Motor neuron (in vitro differentiated cells): ENCODE data around the gene HCLS1. TPM values are rescaled to one million over a fixed set of nuclear protein-coding genes. Genes with fewer than 3 reads are reported as not detected.
"Not testable (repeated sequence)": the region's sequence is repeated elsewhere in the genome, so short reads cannot be mapped to it uniquely, and the experiment has no call there.

Experiments used
- ATAC-seq, 8 experiments: fragments of 200-7000 bp; cut with Tn5 transposase; replicated peaks in 6 of 8; 2 replicates each; pipeline ENCODE4 v1.8.0; 2021; ENCODE audit warnings: mild to moderate bottlenecking in 8 of 8, moderate library complexity in 8 of 8
- H3K27ac ChIP-seq, 2 donors: fragments of 250-450 bp; sonication (Bioruptor Pico); 2 replicates each; pipeline ENCODE4 v1.9.0; 2021; ENCODE audit warnings: antibody characterized with exemption in 2 of 2, mild to moderate bottlenecking in 2 of 2, moderate library complexity in 1 of 2
- H3K4me1 ChIP-seq, 2 donors: fragments of 250-450 bp; sonication (Bioruptor Pico); replicated peaks in 1 of 2; 2 replicates each; pipeline ENCODE4 v1.6.1; 2021; ENCODE audit warnings: antibody characterized with exemption in 2 of 2, mild to moderate bottlenecking in 2 of 2, moderate library complexity in 1 of 2
- H3K4me3 ChIP-seq, 5 donors: fragments of 250-450 bp; sonication (Bioruptor Pico); 2 replicates each; pipeline ENCODE4 v1.9.0; 2021; ENCODE audit warnings: antibody characterized with exemption in 5 of 5, mild to moderate bottlenecking in 5 of 5, moderate library complexity in 4 of 5
- WGBS, 10 experiments: fragments of 450-650 bp; shearing (Covaris generic); methylation state at CpG; one replicate each; pipeline ENCODE4 v1.0.0; 2022; 5-methylcytosine and 5-hydroxymethylcytosine counted together
- in situ Hi-C, 9 experiments: fragments of 400-800 bp; cut with MboI; loops; one replicate each; pipeline ENCODE4 v1.15.0; 2021; ENCODE audit warnings: low sequenced_read_pairs in 9 of 9, low pct_unique_long_range_greater_than_20kb in 2 of 9; ENCODE audit not compliant: unreplicated experiment in 9 of 9
- total RNA-seq, 8 experiments: library from RNA; unstranded; fragments of 300-600 nt; gene quantifications; 2 replicates each; pipeline versions ENCODE4 v1.2.3 to v1.2.4, GENCODE V29; 2022

HCLS1 gene
- total RNA-seq, 8 experiments from 2014 or later = 0.16 to 44.9 (median 1.1) TPM

GRCh38 chr3:121604759-121605158 lies 55.9 kb downstream of the HCLS1 start:
- in situ Hi-C loops = no loop called here
- Histone ChIP-seq H3K4me1 (peaks cover 8 to 9% of the 10 kb centered on the region in 2 donors), H3K4me3 (no peak overlapping the region), H3K27ac (no peak overlapping the region)
- 24 to 100% (median 75%) methylated on average over 1 to 2 of the region's 2 CpGs; no CpG with 5 or more reads in 5 of the 10 experiments for WGBS, 10 experiments
- ATAC-seq = no peak

- in situ Hi-C loops = no loop called here
- Histone ChIP-seq H3K4me1 (peaks cover 8 to 9% of the 10 kb centered on the region in 2 donors), H3K27ac (no peak overlapping the region), H3K4me3 (no peak overlapping the region)
- peak in 7 of 8 experiments; percentile 51 to 74 (median 71) for ATAC-seq
- WGBS, 10 experiments = 0 to 80% (median 30%) methylated on average over 1 to 4 of the region's 4 CpGs; no CpG with 5 or more reads in 2 of the 10 experiments
Observed at GRCh38 chr3:121601212-121601812, 59.4 kb downstream of the HCLS1 start.

- H3K4me3 ChIP-seq, H3K27ac ChIP-seq, in situ Hi-C loops, ATAC-seq, H3K4me1 ChIP-seq: not testable (repeated sequence)
- 0 to 100% (median 100%) methylated on average over 1 to 2 of the region's 2 CpGs; no CpG with 5 or more reads in 5 of the 10 experiments for WGBS, 10 experiments
Observed at GRCh38 chr3:121599900-121600299, 60.8 kb downstream of the HCLS1 start.

- Histone ChIP-seq H3K27ac (no peak overlapping the region), H3K4me1 (peaks cover 10% of the 10 kb centered on the region in 2 donors), H3K4me3 (no peak overlapping the region)
- no peak for ATAC-seq
- WGBS, 10 experiments = 14 to 100% (median 78%) methylated on average over 1 to 2 of the region's 2 CpGs; no CpG with 5 or more reads in 5 of the 10 experiments
- in situ Hi-C loops = no loop called here
Observed at GRCh38 chr3:121598564-121598963, 62.1 kb downstream of the HCLS1 start.

- no peak for ATAC-seq
Observed at GRCh38 chr3:121595765-121596406, 64.8 kb downstream of the HCLS1 start.

DNA sequence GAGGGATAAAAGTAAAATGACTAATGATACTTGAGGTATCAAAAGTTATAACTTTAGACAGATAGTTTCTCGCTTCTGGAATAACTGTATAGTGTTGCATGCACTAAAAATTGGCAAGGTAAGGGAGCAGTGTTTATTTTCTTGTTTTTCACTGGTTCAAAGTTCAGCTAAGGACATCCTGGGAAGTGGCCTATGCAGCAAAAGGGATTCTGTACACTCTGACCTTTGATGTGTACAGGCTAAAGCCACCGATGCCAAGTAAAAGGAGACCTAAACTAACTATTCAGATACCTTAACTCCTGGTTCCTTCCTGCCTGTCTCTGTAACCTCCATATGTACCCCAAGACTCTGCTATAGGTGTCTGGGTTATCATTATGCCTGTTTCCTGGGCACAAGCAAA lies 65.9 kb downstream of the HCLS1 start:
- no peak overlapping the region for H3K27ac ChIP-seq
- ATAC-seq = no peak
- WGBS, 10 experiments = 35 to 100% (median 76%) methylated on average over 1 to 2 of the region's 2 CpGs; no CpG with 5 or more reads in 2 of the 10 experiments
- no peak overlapping the region for H3K4me3 ChIP-seq
- H3K4me1 ChIP-seq = peaks cover 10 to 11% of the 10 kb centered on the region in 2 donors
- in situ Hi-C loops = no loop called here

More at GRCh38 chr3:121595765-121596406, 64.8 kb downstream of the HCLS1 start:
- 11 to 88% (median 64%) methylated on average over 1 to 4 of the region's 4 CpGs; no CpG with 5 or more reads in 2 of the 10 experiments for WGBS, 10 experiments
- in situ Hi-C loops = no loop called here
- H3K27ac ChIP-seq = no peak overlapping the region
- peaks cover 10 to 12% of the 10 kb centered on the region in 2 donors for H3K4me1 ChIP-seq
- H3K4me3 ChIP-seq = no peak overlapping the region

- ATAC-seq = peak in 2 of 8 experiments; percentile 18 to 19
- 0 to 100% (median 89%) methylated on average over 1 to 4 of the region's 4 CpGs; no CpG with 5 or more reads in 3 of the 10 experiments for WGBS, 10 experiments
- Histone ChIP-seq H3K27ac (peak overlapping the region; percentile 6 to 23), H3K4me1 (peaks cover 10 to 11% of the 10 kb centered on the region in 2 donors)
- in situ Hi-C loops, H3K4me3 ChIP-seq: not testable (repeated sequence)
Observed at GRCh38 chr3:121593806-121594205, 66.9 kb downstream of the HCLS1 start.

- 18 to 61% (median 47%) methylated on average over 2 to 9 of the region's 11 CpGs for WGBS, 10 experiments
- ATAC-seq = peak in 7 of 8 experiments; percentile 29 to 98 (median 88)
- in situ Hi-C loops = no loop called here
- Histone ChIP-seq H3K27ac (peak within 1 kb of the TSS; percentile 48 to 67), H3K4me1 (peaks cover 10 to 11% of the 10 kb centered on the region in 2 donors), H3K4me3 (no peak within 1 kb of the TSS)
Observed at GRCh38 chr3:121592856-121593702, 67.6 kb downstream of the HCLS1 start, which contains the start of gene FBXO40. Gene FBXO40 (plus strand): TSS chr3:121593379. CDS start chr3:121620576, 27,197 bp downstream.

DNA sequence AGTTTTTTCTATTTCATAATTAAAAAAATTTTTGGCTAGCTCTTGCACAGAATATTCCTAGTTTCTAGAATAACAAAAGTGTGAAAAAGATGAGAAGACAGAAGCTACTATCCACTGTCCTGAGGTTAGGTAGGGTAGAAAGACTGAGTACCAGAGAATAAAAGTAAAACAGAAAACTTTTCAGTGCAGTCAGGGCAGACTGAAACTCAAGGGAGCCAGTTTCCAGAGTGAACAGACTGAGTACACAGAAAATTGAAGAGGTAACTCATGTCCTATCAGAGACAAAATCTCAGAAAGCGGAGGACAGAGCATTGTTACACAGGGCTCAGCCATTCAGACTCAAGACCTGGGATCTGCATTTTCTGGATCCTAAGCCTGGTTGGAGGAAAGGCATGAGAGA lies 76.3 kb downstream of the HCLS1 start:
- ATAC-seq = no peak
- in situ Hi-C loops = no loop called here
- H3K4me1 ChIP-seq = peaks cover 3 to 6% of the 10 kb centered on the region in 2 donors
- no peak overlapping the region for H3K4me3 ChIP-seq
- 0 to 100% (median 82%) methylated on average over 1 of the region's 1 CpG; no CpG with 5 or more reads in 4 of the 10 experiments for WGBS, 10 experiments
- H3K27ac ChIP-seq = no peak overlapping the region

GRCh38 chr3:121581691-121582090 lies 79.0 kb downstream of the HCLS1 start:
- 0 to 92% (median 60%) methylated on average over 1 to 2 of the region's 2 CpGs; no CpG with 5 or more reads in 4 of the 10 experiments for WGBS, 10 experiments
- peak in 5 of 8 experiments; percentile 97 to 99 (median 99) for ATAC-seq
- no peak overlapping the region for H3K4me3 ChIP-seq
- in situ Hi-C loops = no loop called here
- H3K27ac ChIP-seq = peak overlapping the region in 1 of 2 donors; percentile 25
- peaks cover 3 to 6% of the 10 kb centered on the region in 2 donors for H3K4me1 ChIP-seq
